DMS 273 (cell line): ENCODE measurements around the gene PABPN1L.
A peak's percentile ranks its signal among the peaks of the same experiment; 100 is the strongest.
"Not testable (repeated sequence)": the region's sequence is repeated elsewhere in the genome, so short reads cannot be mapped to it uniquely, and the experiment has no call there.

Source experiments
- DNase-seq: peaks from one replicate; lab custom pipeline; 2025; ENCODE audit not compliant: unreplicated experiment; lab: John Stamatoyannopoulos, UW

The PABPN1L gene

DNA sequence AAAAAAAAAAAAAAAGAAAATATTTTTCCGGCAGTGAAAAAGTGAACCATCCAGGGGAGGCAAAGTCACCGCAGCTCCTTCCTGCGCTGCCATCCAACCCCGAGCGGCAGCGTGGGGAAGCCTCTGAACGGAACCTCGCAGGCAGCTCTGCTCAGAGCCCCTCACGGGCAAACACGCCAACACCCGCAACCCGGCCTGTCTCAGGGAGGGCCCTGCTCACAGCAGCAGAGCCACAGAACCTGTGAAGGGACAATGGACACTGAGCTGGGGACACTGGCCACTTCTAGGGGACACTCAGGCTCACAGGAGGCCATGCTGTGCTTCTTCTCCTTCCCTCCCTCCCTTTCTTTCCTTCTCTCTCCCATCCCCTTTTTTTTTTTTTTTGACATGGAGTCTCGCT is 33.4 kb downstream of the PABPN1L start:
- DNase-seq: no peak

DNA sequence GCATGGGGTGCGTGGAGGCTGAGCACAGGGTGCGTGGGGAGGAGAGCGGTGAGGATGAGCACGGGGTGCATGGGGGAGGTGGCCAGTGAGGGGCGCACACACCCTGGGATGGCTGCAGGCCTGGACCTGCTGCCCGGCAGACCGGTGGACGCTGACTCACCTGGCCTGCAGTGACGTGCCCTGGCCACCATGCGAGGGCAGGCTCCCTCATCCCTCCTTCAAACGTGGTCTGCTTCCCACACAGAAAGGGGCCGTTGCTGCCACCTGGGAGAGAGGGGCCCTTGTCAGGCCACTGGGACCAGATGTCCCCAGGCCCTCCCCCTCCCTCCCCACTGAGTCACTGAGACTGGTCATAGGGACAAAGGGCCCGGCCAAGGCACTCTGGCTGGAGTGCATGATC is 34.6 kb downstream of the PABPN1L start:
- DNase-seq: no peak

DNA sequence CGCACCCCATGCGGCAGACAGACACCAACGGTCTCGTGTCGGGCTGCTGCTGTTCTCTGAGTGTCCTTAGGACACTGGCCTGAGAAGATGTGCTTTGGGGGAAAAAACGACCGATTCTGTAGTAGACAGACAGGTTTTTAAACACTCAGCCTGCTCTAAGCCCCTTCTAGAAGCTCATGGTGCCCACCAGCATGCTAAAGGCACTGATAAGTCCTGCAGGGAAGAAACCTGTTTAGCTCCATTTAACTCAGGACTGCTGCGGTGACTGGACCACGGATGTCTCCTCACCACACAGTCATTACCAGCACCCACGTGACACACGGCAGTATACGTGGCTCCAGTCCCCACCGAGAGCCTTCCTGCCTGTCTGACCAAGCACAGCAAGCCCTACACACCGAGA is 35.7 kb downstream of the PABPN1L start:
- DNase-seq: no peak

DNA sequence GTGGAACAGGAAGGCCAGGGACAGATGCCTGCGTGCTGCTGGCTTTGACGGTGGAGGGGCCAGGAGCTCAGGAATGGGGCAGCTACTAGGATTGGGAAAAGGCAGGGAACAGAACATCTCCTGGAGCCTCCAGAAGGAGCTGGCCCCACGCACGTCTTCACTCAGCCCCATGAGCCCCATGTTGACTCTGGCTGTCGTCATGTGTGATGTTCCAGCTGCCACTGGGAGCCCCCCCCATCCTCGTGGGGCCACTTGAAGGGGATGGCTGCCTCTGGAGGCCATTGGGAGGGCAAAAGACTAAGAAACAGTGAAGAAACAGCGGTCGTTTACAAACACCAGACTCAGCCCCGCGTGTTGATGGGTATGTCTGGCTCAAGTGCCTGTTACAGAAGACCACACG is 36.2 kb downstream of the PABPN1L start:
- no peak for DNase-seq

GRCh38 chr16:88828711-88829110 is 37.7 kb downstream of the PABPN1L start:
- no peak for DNase-seq

GRCh38 chr16:88827727-88828126 is 38.7 kb downstream of the PABPN1L start:
- no peak for DNase-seq

- no peak for DNase-seq
These were observed 40.2 kb downstream of the PABPN1L start for GRCh38 chr16:88826070-88826840.

DNA sequence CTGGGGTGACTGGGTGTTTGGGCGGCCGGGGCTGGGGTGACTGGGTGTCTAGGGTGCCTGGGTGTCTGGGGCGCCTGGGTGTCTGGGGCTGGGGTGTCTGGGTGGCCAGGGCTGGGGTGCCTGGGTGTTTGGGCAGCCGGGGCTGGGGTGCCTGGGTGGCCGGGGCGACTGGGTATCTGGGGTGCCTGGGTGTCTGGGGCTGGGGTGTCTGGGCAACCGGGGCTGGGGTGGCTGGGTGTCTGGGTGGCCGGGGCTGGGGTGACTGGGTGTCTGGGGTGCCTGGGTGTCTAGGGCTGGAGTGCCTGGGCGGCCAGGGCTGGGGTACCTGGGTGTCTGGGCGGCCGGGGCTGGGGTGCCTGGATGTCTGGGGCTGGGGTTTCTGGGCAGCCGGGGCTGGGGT is 41.3 kb downstream of the PABPN1L start:
- no peak for DNase-seq

DNA sequence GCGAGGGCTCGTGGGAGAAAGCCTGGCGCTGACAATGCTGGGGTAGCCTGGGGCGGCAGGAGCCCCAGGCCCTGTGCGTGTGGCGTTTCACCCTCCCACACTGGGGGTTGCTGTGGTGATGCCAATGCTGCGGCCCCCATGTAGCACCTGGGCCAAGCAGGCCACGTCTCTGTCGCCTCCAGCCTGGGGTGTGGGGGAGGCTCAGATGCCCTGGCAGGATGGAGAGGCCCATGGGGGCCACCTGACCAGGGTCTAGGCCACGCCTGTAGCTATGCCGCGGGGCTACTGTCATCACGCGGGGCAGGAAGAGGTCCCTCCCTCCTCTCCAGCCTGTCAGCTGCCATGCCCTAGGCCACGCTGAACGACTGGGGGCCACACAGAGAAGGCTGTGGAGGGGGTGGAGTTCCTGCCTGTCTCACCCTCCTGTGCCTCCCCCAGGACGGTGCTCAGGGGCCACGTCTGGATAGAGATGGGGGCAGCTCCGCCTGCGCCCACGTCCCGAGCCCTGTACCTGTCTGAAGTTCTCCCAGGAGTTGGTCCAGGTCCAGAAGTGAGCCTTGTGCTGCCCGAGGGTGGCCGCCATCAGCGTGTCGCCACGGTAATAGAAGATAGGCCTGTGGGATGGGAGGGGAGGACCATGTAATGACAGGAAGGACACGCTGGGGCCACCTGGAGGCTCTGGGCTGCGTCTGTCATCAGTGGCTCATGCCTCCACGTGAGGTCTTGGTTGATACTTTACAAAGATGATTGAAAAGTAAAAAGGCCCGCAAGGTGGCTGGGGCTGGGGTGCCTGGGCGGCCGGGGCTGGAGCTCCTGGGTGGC is 42.0 kb downstream of the PABPN1L start:
- no peak for DNase-seq

- DNase-seq: not testable (repeated sequence)
These were observed 42.8 kb downstream of the PABPN1L start for GRCh38 chr16:88823646-88824045.

- DNase-seq: no peak
These were observed 44.0 kb downstream of the PABPN1L start for GRCh38 chr16:88822281-88823040.

DNA sequence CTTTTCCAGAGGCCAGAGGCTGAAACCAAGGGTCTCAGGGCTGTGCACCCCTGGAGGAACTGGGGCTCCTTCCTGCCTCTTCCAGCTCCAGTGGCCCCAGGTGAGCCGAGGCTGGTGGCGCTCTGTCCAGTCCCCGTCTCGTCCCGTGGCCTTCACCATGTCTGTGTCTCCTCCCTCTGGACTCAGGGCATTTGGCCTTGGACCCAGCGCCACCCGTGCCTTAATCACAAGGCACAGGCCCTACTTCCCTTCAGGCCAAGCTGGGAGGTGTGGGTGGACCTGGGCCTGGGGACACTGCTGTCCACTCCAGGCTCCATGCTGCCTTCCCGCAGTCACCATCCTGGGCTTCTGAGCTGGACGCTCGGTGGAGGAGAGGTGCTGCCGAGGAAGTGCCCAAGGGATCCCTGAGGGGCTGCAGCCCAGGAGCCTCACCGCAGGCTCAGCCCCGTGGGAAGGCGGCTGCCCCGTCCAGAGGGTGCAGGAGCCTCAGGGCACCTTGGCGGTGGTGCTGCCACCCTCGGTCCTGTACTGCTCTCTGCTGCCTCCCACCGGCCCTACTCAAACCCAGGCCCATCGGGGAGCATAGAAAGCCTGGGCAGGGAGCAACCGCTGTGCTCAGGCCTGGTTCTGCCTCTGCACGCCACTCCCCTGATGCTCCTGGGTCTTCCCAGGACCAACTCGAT is 45.2 kb downstream of the PABPN1L start:
- no peak for DNase-seq

DNA sequence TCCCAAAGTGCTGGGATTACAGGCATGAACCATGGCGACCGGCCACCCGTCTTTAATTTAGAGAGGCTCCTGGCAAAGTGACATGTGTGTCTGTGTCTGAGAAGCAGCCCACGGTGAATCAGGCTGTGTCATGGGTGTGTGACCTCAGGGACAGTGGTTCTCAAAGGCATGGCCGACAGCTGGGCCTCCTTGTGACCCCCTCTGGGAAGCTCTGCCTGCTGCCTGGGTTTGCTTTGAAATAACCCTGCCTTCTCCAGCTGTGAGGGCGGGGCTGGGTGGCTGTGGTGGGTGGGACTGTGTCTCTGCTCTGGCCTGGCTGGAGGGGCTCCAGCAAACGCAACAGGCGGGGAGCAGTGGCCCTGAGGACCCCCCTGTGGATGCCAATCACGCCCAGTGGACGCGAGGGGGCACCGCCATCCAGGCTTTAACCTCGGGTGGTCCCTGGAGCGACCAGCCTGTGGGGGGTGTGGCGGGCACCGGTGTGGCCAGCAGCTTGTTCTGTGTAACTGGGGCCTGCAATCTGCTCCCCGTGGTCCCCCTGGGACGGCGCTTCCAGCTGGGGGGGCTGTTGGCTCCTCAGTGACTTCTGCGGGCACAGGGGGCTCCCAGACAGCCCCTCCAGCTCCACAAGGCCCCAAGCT is 46.0 kb downstream of the PABPN1L start:
- DNase-seq: peak; percentile 53

DNA sequence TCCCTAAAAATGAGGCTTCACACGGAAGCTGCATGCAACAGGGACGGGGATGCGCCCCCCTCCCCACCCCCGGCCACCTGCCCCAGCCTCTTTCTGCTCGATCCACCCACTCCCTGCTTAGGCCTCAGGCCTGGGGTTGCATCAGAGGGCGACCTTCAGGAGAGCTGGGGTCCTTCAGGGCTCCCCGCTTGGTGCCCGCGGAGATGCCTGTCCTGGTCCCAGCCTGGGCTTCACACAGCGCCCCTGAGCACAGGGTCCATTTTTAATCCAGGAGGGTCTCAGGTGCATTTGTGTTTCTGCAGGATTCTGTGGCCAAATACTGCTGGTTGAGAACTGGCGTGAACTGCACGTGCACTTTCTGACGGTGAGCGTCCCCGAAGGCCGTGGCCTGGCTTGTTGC is 47.3 kb downstream of the PABPN1L start:
- no peak for DNase-seq

DNA sequence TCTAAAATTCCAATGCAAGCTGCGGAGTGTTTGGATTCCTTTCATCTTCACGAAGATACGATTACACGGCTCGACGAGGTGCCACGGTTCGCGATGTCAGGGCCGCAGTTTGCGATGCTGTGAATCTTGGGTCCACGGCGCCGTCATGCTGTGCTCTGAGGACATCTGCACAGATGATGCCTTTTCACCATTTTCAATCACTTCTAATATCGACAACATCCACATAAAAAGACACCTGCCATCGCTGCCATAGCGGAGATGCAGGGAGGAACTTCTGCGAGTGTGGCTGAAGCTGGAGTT is 47.9 kb downstream of the PABPN1L start:
- DNase-seq: no peak

- no peak for DNase-seq
These were observed 48.5 kb downstream of the PABPN1L start for GRCh38 chr16:88817785-88818574.

DNA sequence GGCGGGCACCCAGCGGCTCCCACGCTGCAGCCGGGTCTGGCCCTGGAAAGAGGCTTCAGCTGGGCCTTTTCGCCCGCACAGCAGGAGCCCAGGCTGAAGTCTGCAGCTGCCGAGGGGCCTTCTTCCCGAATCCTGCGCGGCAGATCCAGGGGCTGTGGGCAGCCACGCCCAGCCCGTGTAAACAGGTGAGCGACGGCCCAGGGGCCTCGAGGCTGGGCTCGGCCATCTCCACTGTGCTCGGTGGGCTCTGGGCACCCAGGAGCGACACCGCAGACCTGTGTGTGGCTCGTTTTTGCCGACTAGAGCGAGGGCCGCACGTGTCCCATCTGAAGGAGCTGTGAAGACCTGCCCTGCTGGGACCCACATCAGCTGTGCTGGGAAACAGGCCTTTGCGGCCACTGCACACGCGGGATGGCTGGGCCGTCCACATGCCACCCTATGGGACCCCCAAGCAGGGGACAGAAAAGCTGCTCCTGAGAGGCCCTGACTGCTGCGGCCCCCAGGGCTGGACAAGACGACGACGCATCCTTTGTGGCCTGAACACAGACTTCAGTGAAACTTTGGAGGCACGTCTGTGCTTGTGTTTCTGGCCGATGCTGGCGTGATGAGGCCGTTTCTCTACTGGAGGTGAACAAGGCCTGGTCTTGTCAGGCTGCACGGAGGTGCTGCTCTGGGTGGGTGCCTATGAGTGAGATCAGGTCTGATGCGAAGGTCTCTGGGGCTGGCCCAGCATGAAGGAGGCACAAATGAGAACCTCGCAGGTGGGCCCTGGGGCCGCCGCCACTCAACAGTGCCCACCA is 49.5 kb downstream of the PABPN1L start:
- no peak for DNase-seq

DNA sequence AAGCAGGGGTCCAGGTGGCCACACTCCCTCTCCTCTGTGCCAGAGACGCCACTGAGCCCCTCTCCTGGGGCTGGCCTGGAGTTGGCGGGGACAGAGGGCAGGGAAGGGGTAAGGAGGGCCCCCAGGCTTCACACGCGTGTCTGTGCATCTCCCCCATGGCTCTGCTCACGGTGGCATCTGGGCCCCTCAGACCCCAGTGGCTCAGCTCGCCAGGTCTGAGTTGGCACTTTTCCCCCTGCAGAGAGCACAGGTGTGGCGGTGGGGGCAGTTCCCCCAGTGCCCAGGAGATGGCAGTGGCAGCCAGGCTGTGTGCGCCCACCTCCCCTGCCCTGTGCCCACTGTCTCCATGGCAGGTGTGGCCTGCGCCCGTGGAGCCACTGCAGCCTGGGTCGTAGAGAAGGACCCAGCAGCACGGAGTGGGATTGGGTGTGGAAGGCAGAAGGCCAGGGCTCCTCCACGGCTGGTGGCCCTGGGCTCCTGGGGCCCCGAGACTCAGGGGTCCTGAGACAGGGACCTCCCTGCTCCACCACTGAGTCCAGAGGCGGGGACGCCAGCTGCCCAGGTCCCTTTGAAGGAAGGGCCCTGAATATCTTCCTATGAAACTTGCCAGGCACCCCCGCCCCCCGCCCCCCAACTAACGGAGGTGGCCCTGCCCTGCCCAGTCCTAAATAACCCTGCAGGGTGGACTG is 50.4 kb downstream of the PABPN1L start:
- DNase-seq: peak; percentile 83

- DNase-seq: no peak
These were observed 51.2 kb downstream of the PABPN1L start for GRCh38 chr16:88815227-88815626.
